HG03196 (cell line): ENCODE data around the gene YBEY.
"Not testable (repeated sequence)": the region's sequence is repeated elsewhere in the genome, so short reads cannot be mapped to it uniquely, and the experiment has no call there.

Source experiments
- ATAC-seq: cut with Tn5 transposase; IDR thresholded peaks from one replicate; pipeline ENCODE4 v1.9.1; 2021; ENCODE audit not compliant: unreplicated experiment

YBEY gene, protein sequence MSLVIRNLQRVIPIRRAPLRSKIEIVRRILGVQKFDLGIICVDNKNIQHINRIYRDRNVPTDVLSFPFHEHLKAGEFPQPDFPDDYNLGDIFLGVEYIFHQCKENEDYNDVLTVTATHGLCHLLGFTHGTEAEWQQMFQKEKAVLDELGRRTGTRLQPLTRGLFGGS

DNA sequence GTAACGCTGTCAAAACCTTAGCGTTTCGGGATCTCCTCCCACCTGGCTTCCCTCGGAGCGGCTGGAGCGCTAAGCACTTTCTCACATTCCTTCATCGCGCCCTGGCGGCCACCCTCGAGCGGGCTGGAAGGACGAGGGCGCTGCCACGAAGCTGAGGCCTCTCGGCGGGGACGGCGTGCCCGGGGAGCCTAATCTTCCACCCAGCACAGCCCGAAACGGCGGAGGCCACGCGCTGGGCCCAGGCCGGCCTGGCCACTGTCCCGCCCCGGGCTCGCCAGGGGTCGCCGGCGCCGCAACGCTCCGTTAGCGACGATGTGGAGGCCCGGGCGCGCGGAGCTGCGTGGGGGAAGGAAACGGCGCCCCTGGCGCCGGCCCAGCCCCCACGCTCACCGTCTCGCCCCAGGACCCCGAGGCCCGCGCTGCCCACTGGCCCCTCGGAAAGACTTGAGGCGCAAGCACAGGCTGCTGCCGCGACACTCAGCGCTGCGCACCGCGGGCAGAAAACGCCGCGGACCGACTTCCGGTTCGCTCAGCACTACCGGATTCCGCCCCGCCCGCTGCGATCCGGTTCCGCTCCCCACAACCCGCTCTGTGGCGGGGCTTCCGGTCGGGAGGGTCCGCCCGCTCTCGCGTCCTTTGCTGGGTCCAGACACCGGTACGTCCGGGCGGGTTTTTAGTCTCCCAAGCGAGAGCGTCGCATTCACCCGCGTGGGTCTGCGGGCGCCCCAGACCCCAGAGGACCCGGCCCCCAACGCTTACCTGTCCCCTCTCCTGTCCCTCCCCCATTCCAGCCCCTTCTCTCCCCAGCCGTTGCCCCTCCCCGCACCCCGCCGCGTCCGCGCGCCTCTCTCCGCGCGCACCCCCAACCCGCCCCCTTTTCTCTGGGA lies at the start of gene YBEY:
Gene YBEY (plus strand): TSS at position 582 of the 887 bp plus-strand sequence. CDS start 572 bp downstream, outside the sequence.
- peak; percentile 84 for ATAC-seq

DNA sequence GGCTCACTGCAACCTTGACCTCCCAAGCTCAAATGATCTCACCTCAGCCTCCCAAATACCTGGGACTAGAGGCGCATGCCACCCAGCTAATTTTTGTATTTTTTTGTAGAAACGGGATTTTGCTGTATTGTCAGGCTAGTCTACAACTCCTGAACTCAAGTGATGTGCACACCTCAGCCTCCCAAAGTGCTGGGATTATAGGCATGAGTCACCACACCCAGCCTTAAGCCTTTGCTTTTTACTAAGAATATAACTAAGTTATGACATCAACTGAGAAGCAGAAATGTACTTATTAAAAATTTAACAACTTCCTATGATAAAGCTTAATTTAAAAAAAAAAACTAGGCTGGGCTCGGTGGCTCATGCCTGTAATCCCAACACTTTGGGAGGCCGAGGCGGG lies 48.7 kb upstream of the YBEY start:
- no peak for ATAC-seq

DNA sequence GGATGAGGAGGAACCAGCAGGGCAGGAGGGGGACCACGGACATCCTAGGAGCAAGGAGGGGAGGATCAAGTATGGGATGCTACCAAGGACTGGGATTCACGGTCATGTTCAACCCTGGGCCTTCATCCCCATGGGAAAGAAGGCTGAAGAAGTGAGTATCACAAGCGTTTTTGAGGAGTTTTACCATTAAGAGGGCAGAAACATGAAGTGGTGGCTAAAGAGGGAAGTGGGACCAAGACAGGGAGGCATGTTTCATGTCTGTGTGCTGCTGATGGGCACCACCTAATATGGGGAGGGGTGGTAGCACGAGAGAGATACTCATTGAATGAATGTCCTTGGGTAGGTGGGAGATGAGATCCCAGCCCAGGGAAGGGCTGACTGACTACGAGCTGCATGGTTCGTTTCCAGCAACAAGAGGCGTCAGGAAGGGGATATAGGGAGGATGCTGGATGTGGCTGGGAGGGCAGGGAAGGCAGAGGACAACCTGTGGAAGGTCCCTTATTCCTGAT lies 46.3 kb upstream of the YBEY start:
- ATAC-seq = no peak

DNA sequence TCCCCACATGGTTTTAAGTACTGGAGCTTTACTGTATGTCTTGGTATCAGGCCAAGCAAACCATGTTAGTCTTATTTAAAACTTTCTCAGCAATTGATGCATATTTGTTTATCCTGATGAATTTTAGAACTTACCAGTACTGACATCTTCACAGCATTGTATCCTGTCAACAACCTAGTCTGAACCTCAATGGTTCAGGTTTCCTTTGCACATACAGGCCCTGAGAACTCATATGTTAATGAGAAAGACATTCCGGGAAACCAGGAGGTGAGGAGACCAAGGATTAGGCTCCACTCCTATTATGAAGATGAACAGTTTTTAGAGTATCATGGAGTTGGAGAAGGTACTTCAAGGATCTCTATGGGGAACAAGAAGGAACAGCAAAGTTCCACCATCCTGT lies 44.6 kb upstream of the YBEY start:
- not testable (repeated sequence) for ATAC-seq

DNA sequence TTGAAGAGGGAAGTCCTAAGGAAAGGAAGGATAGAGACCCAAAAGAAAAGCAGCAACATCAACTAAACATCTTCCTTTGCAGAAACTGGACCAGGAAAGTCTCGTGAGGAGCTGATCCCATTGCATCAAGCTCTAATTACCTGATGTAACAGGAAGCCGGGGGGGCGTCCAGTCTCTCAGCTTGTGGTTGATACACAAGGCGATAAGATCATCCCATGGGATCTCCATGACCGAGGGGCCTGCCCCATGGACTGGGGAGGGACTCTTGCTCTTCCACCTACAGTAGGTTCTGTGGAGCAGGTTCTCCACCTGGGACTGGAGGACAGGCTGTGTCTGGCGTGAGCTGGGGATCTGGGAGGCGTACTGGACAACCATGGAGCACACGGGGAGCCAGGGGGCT lies 42.8 kb upstream of the YBEY start:
- no peak for ATAC-seq

DNA sequence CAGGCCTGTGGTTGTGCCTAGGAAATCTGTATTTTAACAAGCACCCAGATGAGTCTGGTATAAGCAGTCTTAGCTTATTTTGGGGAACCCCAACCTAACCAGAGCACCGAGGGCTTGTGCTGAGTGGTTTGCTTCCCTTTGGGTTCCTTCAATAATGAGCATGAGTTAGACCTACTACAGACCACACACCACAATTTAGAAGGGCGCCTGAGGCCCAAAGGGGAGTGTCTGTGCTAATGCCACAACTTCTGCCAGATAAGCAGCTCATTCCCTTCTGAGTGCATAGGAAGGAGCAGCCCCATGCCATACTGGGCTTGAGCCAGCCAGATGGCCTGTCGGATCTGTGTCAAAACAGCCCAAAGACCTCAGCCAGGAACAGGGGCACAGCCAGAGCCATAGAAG lies 42.2 kb upstream of the YBEY start:
- ATAC-seq = no peak

DNA sequence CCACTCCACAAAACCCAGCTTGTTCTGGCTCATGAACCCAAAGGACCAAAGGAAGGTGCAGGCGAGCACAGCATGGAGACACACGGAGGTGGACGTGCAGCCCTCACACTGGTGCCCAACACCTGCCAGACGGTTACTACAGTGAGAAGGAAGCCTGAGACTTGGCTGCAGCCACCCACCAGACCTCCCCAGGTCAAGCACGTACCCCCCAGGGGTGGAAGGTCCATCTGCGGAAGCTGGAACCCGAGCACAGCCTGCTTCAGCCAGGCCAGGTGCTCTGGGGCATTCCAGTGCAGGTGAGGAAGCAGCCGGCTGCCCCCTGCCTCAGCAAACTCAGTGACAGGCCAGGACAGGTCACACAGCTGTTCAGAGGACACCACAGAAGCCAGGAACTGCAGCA lies 41.5 kb upstream of the YBEY start:
- ATAC-seq = no peak

DNA sequence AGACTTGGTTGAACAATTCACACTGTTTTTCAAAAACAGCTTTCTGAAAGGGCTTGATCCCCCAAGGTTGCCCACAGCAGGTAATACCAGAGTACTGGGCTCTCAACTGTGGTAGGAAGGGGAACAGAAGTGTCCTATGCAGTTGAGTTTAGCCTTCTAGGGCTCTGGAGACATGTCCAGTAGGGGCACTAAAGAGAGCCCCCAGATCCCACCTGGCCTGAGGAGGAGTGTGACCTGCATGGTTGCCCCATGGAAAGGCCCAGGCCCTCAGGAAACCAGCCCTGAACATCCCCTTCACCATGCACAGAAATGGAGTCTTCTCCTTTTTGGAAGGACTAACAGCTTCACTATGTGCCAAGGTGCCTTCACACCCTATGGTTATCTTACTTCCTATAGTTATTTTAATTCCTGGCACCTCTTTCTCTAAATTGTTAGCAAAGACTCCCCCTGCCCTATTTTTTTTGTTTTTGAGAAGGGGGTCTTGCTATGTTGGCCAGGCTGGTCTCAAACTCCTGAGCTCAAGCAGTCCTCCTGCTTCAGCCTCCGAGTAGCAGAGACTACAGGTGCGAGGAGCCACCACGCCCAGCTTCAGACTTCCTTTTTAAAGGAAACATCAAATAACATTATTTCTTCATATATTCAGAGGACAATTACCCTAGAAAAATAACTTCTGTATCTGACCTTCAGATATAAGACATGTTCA lies 40.8 kb upstream of the YBEY start:
- no peak for ATAC-seq

DNA sequence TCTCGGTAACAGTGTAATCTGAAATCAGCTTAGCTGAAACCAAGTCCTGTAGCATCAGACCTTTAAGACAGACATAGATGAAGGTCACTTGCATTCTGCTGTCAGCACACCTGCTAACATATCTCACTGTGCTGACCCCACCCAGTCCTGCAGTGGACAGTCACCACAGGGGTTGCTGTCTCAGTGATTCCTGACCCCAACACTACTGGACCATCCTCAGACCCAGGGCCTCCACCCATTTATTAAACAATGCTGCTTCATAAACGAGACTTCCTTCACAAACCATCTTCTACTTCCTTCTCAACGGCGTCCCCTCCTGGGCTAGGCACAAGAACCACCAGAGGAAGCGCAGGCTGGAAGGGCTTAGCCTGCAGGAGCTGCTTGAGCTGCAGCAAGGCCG lies 39.8 kb upstream of the YBEY start:
- ATAC-seq = no peak

DNA sequence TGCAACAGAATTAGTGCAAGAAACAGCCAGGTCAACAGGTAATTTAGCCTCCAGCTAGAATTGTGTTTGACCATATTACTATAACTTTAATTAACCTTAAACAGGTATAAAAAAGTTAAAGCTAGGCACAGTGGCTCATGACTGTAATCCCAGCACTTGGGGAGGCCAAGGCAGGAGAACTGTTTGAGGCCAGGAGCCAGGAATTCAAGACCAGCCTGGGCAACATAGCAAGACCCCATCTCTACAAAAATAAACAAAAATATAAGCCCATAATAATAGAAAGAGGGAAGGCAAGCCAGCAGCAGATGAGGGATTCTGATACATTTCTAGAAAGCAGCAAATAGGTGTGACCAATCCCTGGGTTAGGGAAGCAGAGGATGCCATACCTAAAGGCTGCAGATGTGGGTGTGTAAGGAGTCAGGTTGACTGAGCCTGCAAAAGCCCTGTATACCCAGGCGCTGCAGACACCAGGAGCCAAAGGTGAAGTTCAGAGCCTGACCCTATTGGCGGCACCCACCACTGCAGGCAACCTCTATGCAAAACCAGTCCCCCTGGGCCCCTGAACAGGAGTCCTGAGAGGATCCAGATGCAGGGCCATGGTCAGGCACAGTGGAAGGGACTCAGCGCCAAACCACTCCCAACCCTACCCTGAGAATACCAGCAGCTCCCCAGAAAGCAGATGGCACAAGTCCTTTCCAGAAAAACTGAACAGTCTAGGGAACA lies 38.3 kb upstream of the YBEY start:
- no peak for ATAC-seq

DNA sequence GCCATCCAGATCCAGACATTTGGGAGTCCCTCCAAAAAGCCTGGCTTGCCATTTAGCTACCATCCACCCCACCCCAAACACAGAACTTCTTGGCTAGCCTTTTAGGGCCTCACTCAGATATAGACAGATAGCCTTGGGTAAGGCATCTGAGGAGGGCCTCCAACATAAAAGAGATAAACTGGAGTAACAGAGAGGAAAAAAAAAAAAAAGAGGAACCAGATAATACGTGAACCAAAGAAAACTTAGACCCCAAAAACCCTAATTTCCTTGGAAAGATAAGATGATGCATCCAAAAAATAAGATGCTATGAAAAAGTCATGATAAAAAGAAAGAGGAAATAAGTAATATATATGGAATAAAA lies 37.7 kb upstream of the YBEY start:
- ATAC-seq = no peak

DNA sequence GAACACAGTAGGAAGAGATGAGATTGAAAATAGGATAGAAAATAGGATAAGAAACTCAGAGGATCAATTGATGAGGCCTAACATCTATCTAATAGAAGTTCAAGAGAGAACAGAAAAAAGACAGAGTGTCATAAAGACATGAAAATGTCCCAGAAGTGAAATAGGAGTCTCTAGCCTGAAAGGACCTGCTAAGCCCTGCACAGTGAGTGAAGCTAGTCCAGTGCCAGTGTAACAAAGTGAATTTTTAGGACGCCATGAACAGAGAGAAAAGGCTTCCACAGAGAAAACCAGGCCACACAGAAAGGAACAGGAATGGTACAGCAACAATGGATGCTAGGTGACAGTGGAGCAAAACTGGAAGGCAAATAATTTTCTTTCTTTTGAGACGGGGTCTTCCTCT lies 37.3 kb upstream of the YBEY start:
- no peak for ATAC-seq

DNA sequence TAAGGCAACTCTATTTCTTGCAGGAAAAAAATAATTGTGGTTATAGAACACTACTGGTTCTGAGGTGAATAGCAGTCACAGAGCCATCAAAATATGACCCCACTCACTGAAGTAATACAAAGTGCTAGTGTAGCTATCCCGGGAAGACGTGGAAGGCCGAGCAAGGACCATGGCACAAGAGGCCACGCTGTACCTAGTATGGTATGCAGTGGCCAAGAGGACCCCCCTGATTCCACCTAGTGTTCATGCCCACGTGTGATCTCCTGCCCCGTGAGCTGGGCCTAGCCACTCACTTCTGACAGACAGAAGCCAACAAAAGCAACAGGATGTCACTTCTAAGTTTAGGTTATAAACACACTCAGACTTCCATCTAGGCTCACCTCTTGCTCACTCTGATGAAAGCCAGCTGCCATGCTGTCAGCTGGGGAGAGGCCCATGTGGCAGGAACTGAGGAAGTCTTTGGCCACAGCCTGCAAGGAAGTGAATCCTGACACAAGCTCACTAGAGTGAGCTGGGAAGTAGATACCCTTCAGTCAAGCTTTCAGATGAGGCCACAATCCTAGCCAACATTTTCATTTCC lies 35.9 kb upstream of the YBEY start:
- ATAC-seq = no peak

DNA sequence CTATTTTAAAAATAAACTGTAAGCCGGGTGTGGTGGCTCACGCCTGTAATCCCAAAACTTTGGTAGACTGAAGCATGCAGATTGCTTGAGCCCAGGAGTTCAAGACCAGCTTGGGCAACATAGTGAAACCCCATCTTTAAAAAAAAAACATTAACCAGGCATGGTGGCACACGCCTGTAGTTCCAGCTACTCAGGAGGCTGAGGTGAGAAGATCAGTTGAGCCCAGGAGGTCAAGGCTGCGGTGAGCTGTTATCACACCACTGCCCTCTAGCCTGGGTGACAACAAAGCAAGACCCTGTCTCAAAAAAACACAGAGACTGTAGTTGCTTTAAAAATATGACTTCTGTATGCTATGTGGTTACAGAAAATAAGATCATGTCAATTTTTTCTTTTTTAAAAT lies 33.3 kb upstream of the YBEY start:
- no peak for ATAC-seq

DNA sequence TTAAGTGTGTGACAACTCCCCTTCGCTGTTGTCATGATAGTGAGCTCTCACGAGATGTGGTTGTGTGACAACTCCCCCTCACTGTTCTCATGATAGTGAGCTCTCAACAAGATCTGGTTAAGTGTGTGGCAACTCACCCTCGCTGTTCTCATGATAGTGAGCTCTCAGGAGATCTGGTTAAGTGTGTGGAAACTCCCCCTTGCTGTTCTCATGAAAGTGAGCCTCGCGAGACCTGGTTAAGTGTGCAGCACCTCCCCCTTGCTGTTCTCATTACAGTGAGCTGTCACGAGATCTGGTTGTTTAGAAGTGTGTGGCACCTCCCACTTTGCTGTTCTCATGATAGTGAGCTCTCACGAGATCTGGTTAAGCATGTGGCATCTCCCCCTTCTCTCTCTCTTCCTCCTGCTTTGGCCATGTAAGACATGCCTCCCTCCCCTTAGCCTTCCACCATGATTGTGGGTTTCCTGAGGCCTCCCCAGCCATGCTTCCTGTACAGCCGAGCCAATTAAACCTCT lies 32.5 kb upstream of the YBEY start:
- peak; percentile 58 for ATAC-seq

DNA sequence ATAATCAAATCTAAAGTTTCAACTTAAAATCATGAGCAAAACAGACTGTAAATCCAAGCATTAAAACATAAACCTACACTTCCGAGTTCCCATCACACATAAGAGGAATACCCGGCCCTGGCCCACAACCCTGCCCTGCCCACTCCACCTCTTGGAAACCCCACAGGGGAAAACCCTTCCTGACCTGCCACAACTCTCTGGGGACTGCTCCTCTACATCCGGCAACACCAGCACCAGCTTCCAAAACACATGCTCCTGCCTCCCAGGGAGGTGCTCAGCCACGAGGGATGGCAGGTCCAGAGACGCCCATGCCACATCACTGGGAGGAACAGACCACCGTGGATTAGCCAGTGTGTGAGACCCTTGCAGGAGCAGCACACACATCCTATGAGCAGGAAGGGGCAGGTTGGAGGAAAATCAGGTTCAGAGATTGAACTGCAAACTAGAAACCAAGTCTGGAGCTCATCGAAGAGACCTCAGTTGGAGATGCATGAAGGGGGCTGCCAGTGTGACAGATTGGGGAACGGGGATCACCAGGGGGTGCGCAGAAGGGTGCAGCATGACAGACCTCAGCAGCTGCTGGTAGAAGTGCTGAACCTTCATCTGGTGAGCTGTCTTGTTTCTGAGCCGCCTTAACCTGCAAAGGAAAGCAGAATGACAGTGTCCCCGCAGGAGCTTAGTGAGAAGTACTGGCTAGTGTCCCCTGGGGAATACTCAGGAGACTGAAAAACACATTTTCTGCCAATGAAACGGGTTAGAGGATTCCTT lies 31.8 kb upstream of the YBEY start:
- peak; percentile 52 for ATAC-seq

DNA sequence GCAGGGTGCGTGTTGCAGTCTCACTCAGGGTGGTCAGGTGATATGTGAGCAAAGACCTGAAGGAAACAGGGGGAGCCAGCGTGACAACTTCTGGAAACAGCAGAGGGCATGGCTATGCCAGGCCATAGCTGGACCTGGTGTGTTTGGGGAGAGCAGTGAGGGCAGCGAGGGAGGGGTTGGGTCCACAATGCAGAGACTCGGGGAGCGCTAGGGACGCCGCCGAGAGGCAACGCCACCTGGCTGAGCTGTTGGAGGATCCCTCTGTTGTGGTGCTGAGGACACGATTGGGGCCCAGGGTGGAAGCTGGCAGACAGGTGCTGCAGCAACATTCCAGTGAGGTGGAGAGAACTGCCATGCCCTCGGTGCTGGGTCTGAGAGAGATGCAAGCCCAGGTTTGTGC lies 31.0 kb upstream of the YBEY start:
- ATAC-seq = no peak

DNA sequence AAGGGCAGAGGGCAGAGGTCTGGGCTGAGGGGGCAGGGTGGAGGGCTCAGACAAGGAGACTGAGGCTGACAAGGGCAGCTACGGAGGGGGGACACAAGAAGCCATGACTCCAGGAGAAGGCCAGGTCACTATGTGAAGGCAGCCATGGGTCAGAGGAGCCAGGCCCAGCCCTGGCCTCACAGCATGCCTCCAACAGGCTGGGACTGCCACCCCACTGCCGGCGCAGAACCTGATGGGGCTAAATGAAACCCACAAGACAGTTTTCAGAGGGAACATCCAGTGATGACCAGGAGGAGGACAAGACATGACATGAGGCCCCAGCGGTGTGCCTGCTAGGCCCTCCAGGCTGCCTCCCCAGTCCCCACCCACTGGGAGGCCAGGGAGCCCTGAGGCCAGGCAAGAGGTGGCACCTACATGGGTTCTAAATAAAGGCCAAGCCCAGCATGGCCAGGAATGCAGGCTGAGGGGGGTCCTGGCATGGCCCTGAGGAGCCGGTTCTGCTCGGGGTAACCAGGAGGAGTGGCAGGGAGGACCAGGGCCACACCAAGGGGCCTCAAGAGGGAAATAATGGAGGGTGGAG lies 30.3 kb upstream of the YBEY start:
- ATAC-seq = no peak

DNA sequence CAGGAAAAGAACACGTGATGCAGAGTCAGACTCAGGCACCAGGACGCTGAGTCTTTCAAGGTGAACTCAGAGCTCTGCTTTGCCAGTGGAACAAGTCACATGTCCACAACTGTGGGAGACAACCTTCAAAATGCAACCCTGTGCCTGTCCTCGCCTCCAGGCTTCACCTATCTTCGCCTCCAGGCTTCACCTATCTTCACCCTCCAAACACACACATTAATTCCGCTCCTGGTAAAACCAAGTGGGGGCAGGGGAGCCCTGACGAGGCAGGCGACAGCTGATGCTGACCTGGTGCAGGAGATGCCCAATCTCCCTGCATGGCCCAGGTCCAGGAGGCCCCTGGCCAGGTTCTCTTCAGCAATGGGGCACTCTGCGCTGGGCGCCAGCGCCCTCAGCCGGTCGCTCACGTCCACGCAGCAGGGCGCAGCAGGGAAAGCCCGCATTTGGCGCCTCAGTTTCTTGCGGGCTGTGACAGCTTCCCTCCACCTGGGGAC lies 29.6 kb upstream of the YBEY start:
- ATAC-seq = no peak
